H1 (cell line): Measurements from ENCODE around the gene ARMC7. TPM values are rescaled to one million over a fixed set of nuclear protein-coding genes. Genes with fewer than 3 reads are reported as not detected.

Source experiments
- polyA plus RNA-seq, 7 experiments: library from polyadenylated mRNA; depleted of rRNA in 3 of 7; stranded (reverse) in 5 of 7; unstranded in 2 of 7; fragments of >200 nt in 5 of 7; fragments of 200-250 nt in 2 of 7; gene quantifications; 1 replicate in 5 of 7; 2 replicates in 1 of 7; 4 replicates in 1 of 7; pipeline versions ENCODE4 v1.2.1 to v1.2.3, GENCODE V29; 2011 to 2013; ENCODE audit warnings: missing spikeins in 2 of 7, mixed read lengths in 2 of 7
- small RNA-seq: library from polyadenylated mRNA; stranded (forward); fragments of <200 nt; extraction: miRNeasy Mini kit (QIAGEN cat#:217004); gene quantifications from one replicate; pipeline ENCODE3, GENCODE V24; 2013; ENCODE audit not compliant: insufficient read depth
- total RNA-seq: library from RNA; stranded (reverse); fragmentation: NEBNext Ultra II Directional; extraction: Animal tissue kit (Norgen Biotek cat#: 25700); gene quantifications from 2 replicates; pipeline ENCODE4 v1.2.1, GENCODE V29; 2021

ARMC7 gene
- total and polyA plus RNA-seq, 2 of the 8 experiments (the other 6 are each of a cell fraction or from before 2014, with no cell fraction given) = 9.8 to 13.6 TPM

Small RNA genes within 50 kb of the gene (small RNA-seq; reads per million reads assigned to genes)
- gene AC111186.1 (not detected), gene RF00019 (not detected)

Other genes with a start within 250 kb of the ARMC7 start
- gene FDXR, start 237.0 kb upstream of the ARMC7 start, total RNA-seq = 24.2 and 25.6 TPM in 2 replicates
- gene FDXR, start 237.0 kb upstream of the ARMC7 start, polyA plus RNA-seq (2011; rRNA removed) = 31.4 and 44.0 TPM in 2 replicates
- 0.56 and 0.80 TPM in 2 replicates for gene FADS6, start 216.3 kb upstream of the ARMC7 start, total RNA-seq
- gene FADS6, start 216.3 kb upstream of the ARMC7 start, polyA plus RNA-seq (2011; rRNA removed) = 2.5 and 2.6 TPM in 2 replicates
- gene USH1G, start 186.7 kb upstream of the ARMC7 start, total RNA-seq = 1.6 and 1.7 TPM in 2 replicates
- 4.3 and 5.0 TPM in 2 replicates for gene USH1G, start 186.7 kb upstream of the ARMC7 start, polyA plus RNA-seq (2011; rRNA removed)
- not detected in 2 replicates for gene OTOP2, start 185.7 kb upstream of the ARMC7 start, total RNA-seq
- gene OTOP2, start 185.7 kb upstream of the ARMC7 start, polyA plus RNA-seq (2011; rRNA removed) = 0.23 and 0.27 TPM in 2 replicates
- not detected in 2 replicates for gene OTOP3, start 174.1 kb upstream of the ARMC7 start, total RNA-seq
- gene OTOP3, start 174.1 kb upstream of the ARMC7 start, polyA plus RNA-seq (2011; rRNA removed) = 0.05 and 0.09 TPM in 2 replicates
- 13.8 and 15.1 TPM in 2 replicates for gene HID1, start 137.2 kb upstream of the ARMC7 start, total RNA-seq
- 25.9 and 36.3 TPM in 2 replicates for gene HID1, start 137.2 kb upstream of the ARMC7 start, polyA plus RNA-seq (2011; rRNA removed)
- 38.1 and 40.5 TPM in 2 replicates for gene CDR2L, start 122.3 kb upstream of the ARMC7 start, total RNA-seq
- gene CDR2L, start 122.3 kb upstream of the ARMC7 start, polyA plus RNA-seq (2011; rRNA removed) = 20.4 and 26.8 TPM in 2 replicates
- gene MRPL58, start 97.3 kb upstream of the ARMC7 start, total RNA-seq = 48.5 and 49.1 TPM in 2 replicates
- gene MRPL58, start 97.3 kb upstream of the ARMC7 start, polyA plus RNA-seq (2011; rRNA removed) = 43.2 and 43.6 TPM in 2 replicates
- gene ATP5PD, start 63.0 kb upstream of the ARMC7 start, total RNA-seq = 326 and 335 TPM in 2 replicates
- 254 and 407 TPM in 2 replicates for gene ATP5PD, start 63.0 kb upstream of the ARMC7 start, polyA plus RNA-seq (2011; rRNA removed)
- 33.7 and 34.1 TPM in 2 replicates for gene KCTD2, start 62.7 kb upstream of the ARMC7 start, total RNA-seq
- gene KCTD2, start 62.7 kb upstream of the ARMC7 start, polyA plus RNA-seq (2011; rRNA removed) = 32.6 and 36.8 TPM in 2 replicates
- 16.6 and 17.1 TPM in 2 replicates for gene SLC16A5, start 22.0 kb upstream of the ARMC7 start, total RNA-seq
- gene SLC16A5, start 22.0 kb upstream of the ARMC7 start, polyA plus RNA-seq (2011; rRNA removed) = 34.7 and 54.8 TPM in 2 replicates
- 52.1 and 66.9 TPM in 2 replicates for gene NT5C, start 21.8 kb downstream of the ARMC7 start, total RNA-seq
- 66.4 and 98.6 TPM in 2 replicates for gene NT5C, start 21.8 kb downstream of the ARMC7 start, polyA plus RNA-seq (2011; rRNA removed)
- 340 and 369 TPM in 2 replicates for gene JPT1, start 44.5 kb downstream of the ARMC7 start, total RNA-seq
- 154 and 216 TPM in 2 replicates for gene JPT1, start 44.5 kb downstream of the ARMC7 start, polyA plus RNA-seq (2011; rRNA removed)
- 779 and 788 TPM in 2 replicates for gene SUMO2, start 73.0 kb downstream of the ARMC7 start, total RNA-seq
- gene SUMO2, start 73.0 kb downstream of the ARMC7 start, polyA plus RNA-seq (2011; rRNA removed) = 91.0 and 184 TPM in 2 replicates
- 97.4 and 98.5 TPM in 2 replicates for gene NUP85, start 95.7 kb downstream of the ARMC7 start, total RNA-seq
- gene NUP85, start 95.7 kb downstream of the ARMC7 start, polyA plus RNA-seq (2011; rRNA removed) = 154 and 163 TPM in 2 replicates
- gene GGA3, start 151.6 kb downstream of the ARMC7 start, total RNA-seq = 54.2 and 60.0 TPM in 2 replicates
- gene GGA3, start 151.6 kb downstream of the ARMC7 start, polyA plus RNA-seq (2011; rRNA removed) = 40.6 and 53.8 TPM in 2 replicates
- gene MRPS7, start 151.9 kb downstream of the ARMC7 start, total RNA-seq = 75.5 and 79.4 TPM in 2 replicates
- 53.9 and 63.4 TPM in 2 replicates for gene MRPS7, start 151.9 kb downstream of the ARMC7 start, polyA plus RNA-seq (2011; rRNA removed)
- 16.1 and 17.5 TPM in 2 replicates for gene MIF4GD, start 161.3 kb downstream of the ARMC7 start, total RNA-seq
- gene MIF4GD, start 161.3 kb downstream of the ARMC7 start, polyA plus RNA-seq (2011; rRNA removed) = 51.1 and 60.6 TPM in 2 replicates
- gene SLC25A19, start 179.5 kb downstream of the ARMC7 start, total RNA-seq = 28.6 and 33.3 TPM in 2 replicates
- gene SLC25A19, start 179.5 kb downstream of the ARMC7 start, polyA plus RNA-seq (2011; rRNA removed) = 32.6 and 34.2 TPM in 2 replicates